Activated naive CD8-positive, alpha-beta T cell treated with anti-CD3 and anti-CD28 coated beads for 36 hours (primary cell): ENCODE measurements around the gene MICOS13. TPM values are rescaled to one million over a fixed set of nuclear protein-coding genes. Genes with fewer than 3 reads are reported as not detected.

Experiments used
- DNase-seq: peaks from one replicate; pipeline ENCODE4 v3.0.0; 2021
- H3K27ac Mint-ChIP-seq: one replicate; pipeline ENCODE4 v1.8.0; 2022; ENCODE audit warnings: mild to moderate bottlenecking, moderate library complexity, mixed read lengths
- H3K27me3 Mint-ChIP-seq: one replicate; pipeline ENCODE4 v1.8.0; 2022; ENCODE audit warnings: mild to moderate bottlenecking, mixed read lengths
- H3K36me3 Mint-ChIP-seq: one replicate; pipeline ENCODE4 v1.8.0; 2021; ENCODE audit warnings: mild to moderate bottlenecking, mixed read lengths
- H3K4me1 Mint-ChIP-seq: one replicate; pipeline ENCODE4 v1.8.0; 2021; ENCODE audit warnings: mixed read lengths
- H3K4me3 Mint-ChIP-seq: one replicate; pipeline ENCODE4 v1.8.0; 2022; ENCODE audit warnings: mild to moderate bottlenecking, moderate library complexity, mixed read lengths
- H3K9me3 Mint-ChIP-seq: one replicate; pipeline ENCODE4 v1.8.0; 2022; ENCODE audit warnings: mixed read lengths
- total RNA-seq, 2 experiments: library from RNA; stranded (reverse); gene quantifications; one replicate each; pipeline ENCODE4 v1.2.3, GENCODE V29; 2021

MICOS13 gene
- total RNA-seq, 2 experiments from 2014 or later = 44.6 to 53.5 TPM

DNA sequence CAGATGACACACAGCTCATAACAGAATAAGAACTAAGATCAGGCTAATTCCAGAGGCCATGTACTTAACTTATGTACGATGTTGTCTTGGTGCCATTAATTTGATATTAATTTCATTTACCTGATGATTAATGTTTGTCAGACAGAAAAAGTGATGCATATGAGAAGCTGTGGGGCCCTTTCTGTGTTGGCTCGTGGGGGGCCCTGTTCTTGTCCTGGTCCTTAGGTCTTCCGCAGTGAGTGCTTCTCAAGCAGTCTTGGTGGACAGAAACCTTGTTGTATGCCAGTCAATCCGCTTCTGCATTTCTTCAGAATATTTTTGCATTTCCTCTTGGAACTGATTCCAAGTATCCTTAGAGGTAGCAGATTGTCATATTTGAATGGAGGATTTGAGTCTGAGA lies 37.3 kb downstream of the MICOS13 start:
- Mint-ChIP-seq H3K36me3 (peaks cover 41% of the 10 kb centered on the region), H3K27me3 (no peaks in the 10 kb centered on the region), H3K4me1 (peaks cover 34% of the 10 kb centered on the region), H3K4me3 (no peak overlapping the region), H3K27ac (no peak overlapping the region), H3K9me3 (no peaks in the 10 kb centered on the region)
- no peak for DNase-seq

DNA sequence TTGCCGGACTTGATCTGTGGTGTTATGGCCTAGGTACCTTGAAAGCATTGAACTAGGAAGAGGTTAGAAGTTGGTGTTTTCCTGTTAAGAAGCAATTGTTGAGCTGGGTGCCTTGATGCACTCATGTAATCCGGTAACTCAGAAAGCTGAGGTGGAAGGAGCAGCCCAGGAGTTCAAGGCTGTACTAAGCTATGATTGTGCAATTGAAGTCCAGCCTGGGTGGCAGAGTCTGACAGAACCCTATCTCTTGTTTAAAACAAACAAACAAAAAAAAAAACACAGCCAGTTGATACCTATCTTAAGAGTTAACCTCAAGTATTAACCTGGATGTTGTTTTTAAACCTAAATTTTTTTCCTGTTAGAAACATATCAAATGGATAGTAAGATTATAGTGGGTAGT lies 38.1 kb downstream of the MICOS13 start:
- no peak for DNase-seq
- Mint-ChIP-seq H3K27me3 (no peaks in the 10 kb centered on the region), H3K4me3 (no peak overlapping the region), H3K36me3 (peaks cover 40% of the 10 kb centered on the region), H3K9me3 (no peaks in the 10 kb centered on the region), H3K27ac (no peak overlapping the region), H3K4me1 (peaks cover 41% of the 10 kb centered on the region)

DNA sequence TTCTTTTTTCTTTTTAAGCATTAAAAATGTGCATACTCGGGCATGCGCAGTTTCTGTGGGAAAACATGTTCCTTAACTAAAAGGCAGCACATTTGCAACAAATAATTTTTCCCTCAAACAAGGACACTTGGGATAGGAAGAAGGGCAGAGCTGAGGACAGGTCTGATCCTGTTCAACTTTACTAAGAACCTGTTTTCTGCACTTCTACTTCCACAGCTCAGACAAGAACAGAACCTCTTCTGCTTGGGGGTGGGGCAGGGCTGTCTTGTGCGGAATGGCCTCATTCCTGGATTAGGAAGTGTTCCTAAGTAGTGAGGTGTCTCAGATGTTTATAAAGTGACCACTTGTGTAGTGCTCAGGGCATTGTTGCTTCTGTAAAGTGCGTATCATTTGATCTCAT lies 39.1 kb downstream of the MICOS13 start:
- no peaks in the 10 kb centered on the region for H3K9me3 Mint-ChIP-seq
- H3K4me1 Mint-ChIP-seq = peaks cover 41% of the 10 kb centered on the region
- no peak overlapping the region for H3K27ac Mint-ChIP-seq
- H3K4me3 Mint-ChIP-seq = no peak overlapping the region
- H3K27me3 Mint-ChIP-seq = no peaks in the 10 kb centered on the region
- H3K36me3 Mint-ChIP-seq = peaks cover 30% of the 10 kb centered on the region
- DNase-seq = no peak

DNA sequence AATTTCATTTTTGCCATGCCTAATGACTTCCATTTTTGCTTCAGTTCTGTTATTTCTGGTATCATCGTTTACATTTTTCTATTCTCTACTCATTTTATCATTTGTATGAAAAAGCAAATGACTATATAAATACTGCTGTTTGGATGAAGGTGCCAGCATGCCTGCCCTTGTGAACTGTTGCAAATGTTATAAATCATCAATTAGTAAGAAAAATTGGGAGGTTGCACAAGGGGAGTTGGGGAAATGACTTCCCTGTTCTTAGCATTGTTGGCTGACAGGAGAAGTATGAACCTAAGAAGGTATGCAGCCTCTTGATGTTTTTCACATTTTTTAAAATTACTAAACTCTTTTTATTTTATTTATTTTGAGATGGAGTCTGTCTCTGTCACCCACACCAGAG lies 42.3 kb downstream of the MICOS13 start:
- no peak for DNase-seq
- Mint-ChIP-seq H3K4me3 (no peak overlapping the region), H3K36me3 (peaks cover 23% of the 10 kb centered on the region), H3K27ac (no peak overlapping the region), H3K27me3 (no peaks in the 10 kb centered on the region), H3K4me1 (peaks cover 40% of the 10 kb centered on the region), H3K9me3 (no peaks in the 10 kb centered on the region)

DNA sequence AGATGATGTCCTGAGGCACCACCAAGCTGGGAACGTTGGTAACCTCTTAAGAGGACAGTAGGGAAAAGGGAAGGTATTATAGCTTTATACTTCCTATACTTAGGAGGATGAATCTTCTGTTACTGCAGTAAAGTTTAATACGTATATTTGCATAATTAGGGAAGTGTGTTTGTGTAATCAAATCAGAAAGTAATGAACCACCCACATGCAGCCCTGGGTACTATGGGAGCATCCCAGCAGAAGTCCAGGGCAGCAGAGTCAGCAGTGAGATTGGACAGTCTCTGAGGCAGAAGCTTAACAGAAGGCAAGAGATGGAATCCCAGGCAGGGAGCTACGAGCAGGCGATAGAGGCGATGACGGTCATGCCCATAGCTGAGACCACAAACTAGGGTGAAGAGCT lies 44.9 kb downstream of the MICOS13 start:
- Mint-ChIP-seq H3K9me3 (no peaks in the 10 kb centered on the region), H3K4me1 (peaks cover 44% of the 10 kb centered on the region), H3K27me3 (no peaks in the 10 kb centered on the region), H3K27ac (no peak overlapping the region), H3K36me3 (peaks cover 14% of the 10 kb centered on the region), H3K4me3 (no peak overlapping the region)
- no peak for DNase-seq

DNA sequence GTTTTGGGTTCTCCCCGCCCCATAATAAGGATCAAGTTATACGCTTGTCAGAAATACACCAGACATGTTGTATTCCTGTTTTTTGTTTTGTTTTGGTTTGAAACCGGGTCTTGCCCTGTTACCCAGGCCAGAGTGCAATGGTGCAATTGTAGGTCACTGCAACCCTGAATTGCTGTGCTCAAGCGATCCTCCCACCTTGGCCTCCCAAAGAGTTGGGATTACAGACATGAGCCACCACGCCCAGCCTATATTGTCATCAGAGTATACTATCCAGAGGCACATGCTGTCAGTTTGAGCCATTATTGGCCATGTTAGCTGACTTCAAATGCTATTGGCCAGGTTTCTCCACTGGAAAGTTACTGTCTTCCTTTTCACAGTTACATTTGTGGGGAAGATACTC lies 47.7 kb downstream of the MICOS13 start:
- no peaks in the 10 kb centered on the region for H3K9me3 Mint-ChIP-seq
- H3K4me1 Mint-ChIP-seq = peaks cover 60% of the 10 kb centered on the region
- no peak for DNase-seq
- H3K36me3 Mint-ChIP-seq = peaks cover 20% of the 10 kb centered on the region
- no peak overlapping the region for H3K27ac Mint-ChIP-seq
- H3K27me3 Mint-ChIP-seq = no peaks in the 10 kb centered on the region
- no peak overlapping the region for H3K4me3 Mint-ChIP-seq

DNA sequence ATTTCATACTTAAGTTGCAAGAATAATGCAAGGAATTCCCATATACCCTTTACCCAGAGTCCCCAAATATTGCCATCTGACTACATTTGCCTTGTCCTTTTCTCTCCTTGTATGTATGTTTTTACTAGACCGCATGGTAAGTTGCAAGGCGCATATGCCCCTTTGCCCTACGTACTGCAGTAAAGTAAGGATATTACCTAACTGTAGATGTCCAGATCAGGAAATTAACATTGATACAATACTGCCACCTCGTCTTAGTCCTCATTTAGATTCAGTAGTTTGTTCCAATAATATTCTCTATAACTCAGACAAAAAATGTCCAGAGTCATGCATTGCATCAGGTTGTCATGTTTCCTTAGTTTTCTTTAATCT lies 48.1 kb downstream of the MICOS13 start:
- no peaks in the 10 kb centered on the region for H3K27me3 Mint-ChIP-seq
- H3K4me3 Mint-ChIP-seq = no peak overlapping the region
- H3K27ac Mint-ChIP-seq = no peak overlapping the region
- H3K9me3 Mint-ChIP-seq = no peaks in the 10 kb centered on the region
- H3K36me3 Mint-ChIP-seq = peaks cover 24% of the 10 kb centered on the region
- no peak for DNase-seq
- peaks cover 60% of the 10 kb centered on the region for H3K4me1 Mint-ChIP-seq

DNA sequence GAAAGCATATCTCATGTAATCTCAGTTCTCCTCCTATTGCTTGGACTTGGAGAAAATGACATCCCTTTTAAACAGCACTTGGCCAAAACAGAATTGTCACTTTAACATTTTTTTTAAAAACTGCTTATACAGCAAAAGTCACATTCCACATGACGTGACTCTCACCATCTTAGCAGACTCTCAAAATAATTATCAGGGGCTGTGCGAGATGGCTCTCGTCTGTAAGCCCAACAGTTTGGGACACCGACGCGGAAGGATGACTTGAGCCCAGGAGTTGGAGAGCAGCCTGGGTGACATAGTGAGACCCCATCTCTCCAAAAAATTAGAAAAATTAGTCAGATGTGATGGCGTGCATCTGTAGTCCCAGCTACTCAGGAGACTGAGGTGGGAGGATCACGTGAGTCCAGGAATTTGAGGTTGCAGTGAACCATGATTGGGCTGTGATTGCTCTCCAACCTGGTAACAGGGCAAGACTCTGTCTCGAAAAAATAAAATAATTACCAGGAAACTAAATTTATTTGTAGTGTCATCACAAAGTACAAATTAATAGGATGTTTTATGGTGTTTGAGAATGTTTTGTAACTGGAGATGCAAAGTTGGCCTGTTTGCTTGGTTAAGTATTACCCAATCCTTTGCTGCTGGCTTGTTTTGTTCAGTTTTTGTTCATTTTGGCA lies 48.6 kb downstream of the MICOS13 start:
- Mint-ChIP-seq H3K27ac (no peak overlapping the region), H3K9me3 (no peaks in the 10 kb centered on the region), H3K4me1 (peaks cover 62% of the 10 kb centered on the region), H3K36me3 (peaks cover 25% of the 10 kb centered on the region), H3K27me3 (no peaks in the 10 kb centered on the region), H3K4me3 (no peak overlapping the region)
- no peak for DNase-seq

DNA sequence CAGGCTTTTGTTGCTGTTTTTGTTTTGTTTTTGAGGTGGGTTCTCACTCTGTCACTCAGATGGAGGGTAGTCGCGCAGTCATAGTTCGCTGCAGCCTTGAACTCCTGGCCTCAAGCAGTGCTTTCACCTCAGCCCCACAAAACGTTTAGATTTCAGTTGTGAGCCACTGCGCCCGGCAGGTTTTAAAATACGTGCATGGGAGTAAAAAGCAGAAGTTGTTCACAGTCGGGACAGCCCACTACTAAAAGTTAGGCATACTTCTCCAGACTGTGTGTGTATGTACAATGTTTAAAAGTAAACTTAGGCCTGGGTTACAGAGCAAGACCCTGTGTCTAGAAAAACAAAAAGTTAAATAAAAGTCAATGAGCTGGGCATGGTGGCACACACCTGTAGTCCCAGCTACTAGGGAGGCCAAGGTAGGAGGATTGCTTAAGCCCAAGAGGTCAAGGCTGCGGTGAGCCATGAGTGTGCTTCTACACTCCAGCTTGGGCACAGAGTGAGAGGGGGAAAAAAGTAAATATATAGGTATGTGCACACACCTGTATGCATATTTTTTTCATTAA lies 51.3 kb downstream of the MICOS13 start:
- Mint-ChIP-seq H3K27ac (peak overlapping the region; percentile 62), H3K4me3 (peak overlapping the region; percentile 51), H3K36me3 (peaks cover 46% of the 10 kb centered on the region), H3K27me3 (no peaks in the 10 kb centered on the region), H3K9me3 (no peaks in the 10 kb centered on the region), H3K4me1 (peaks cover 72% of the 10 kb centered on the region)
- DNase-seq = no peak

DNA sequence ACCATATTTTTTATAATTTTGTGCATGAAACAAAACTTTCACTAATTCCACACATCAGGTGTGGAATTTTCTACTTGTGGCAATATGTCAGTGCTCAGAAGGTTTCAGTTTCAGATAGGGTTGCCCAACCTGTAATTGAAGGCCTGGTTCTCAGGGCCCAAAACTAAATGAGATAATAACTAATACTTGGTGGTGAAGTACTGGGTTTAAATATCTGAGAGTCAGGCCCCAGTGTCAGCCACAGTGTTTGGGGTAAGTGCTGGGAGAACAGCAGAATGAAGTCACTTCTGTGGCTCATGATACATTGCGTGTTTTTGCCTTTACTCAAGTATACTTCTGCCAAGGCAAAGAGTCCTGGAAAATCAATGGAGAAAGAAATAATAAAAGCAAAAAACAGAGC lies 51.9 kb downstream of the MICOS13 start:
- Mint-ChIP-seq H3K27ac (peak overlapping the region; percentile 62), H3K9me3 (no peaks in the 10 kb centered on the region), H3K4me3 (peak overlapping the region; percentile 51)

More for the DNA sequence above, 51.9 kb downstream of the MICOS13 start:
- Mint-ChIP-seq H3K36me3 (peaks cover 51% of the 10 kb centered on the region), H3K4me1 (peaks cover 72% of the 10 kb centered on the region), H3K27me3 (no peaks in the 10 kb centered on the region)
- peak; percentile 4 for DNase-seq

Other genes with a start within 250 kb of the MICOS13 start
- not detected for gene ZNRF4, start 225.1 kb downstream of the MICOS13 start, total RNA-seq
- under 1 TPM; 0.29 to 0.34 TPM for gene TINCR, start 112.6 kb downstream of the MICOS13 start, total RNA-seq
- gene SAFB2, start 57.7 kb downstream of the MICOS13 start, total RNA-seq = 10 to 100 TPM; 79.5 to 84.1 TPM
- gene SAFB, start 57.4 kb downstream of the MICOS13 start, total RNA-seq = 100 to 1,000 TPM; 123 to 133 TPM
- 1 to 10 TPM; 1.5 to 3.2 TPM for gene HSD11B1L, start 511 bp upstream of the MICOS13 start, total RNA-seq
- gene RPL36, start 9.8 kb upstream of the MICOS13 start, total RNA-seq = 1,000 to 10,000 TPM; 1,649 to 1,711 TPM
- 100 to 1,000 TPM; 277 to 287 TPM for gene LONP1, start 39.6 kb upstream of the MICOS13 start, total RNA-seq
- gene CATSPERD, start 40.1 kb upstream of the MICOS13 start, total RNA-seq = not detected
- 10 to 100 TPM; 14.1 to 14.3 TPM for gene PRR22, start 104.2 kb upstream of the MICOS13 start, total RNA-seq
- 100 to 1,000 TPM; 103 to 106 TPM for gene DUS3L, start 110.6 kb upstream of the MICOS13 start, total RNA-seq
- gene NRTN, start 124.6 kb upstream of the MICOS13 start, total RNA-seq = under 1 TPM; 0.21 to 0.38 TPM
- gene FUT6, start 159.2 kb upstream of the MICOS13 start, total RNA-seq = not detected
- not detected for gene FUT3, start 170.9 kb upstream of the MICOS13 start, total RNA-seq
- not detected for gene FUT5, start 190.0 kb upstream of the MICOS13 start, total RNA-seq
- 100 to 1,000 TPM; 244 to 255 TPM for gene NDUFA11, start 223.3 kb upstream of the MICOS13 start, total RNA-seq
- gene VMAC, start 224.4 kb upstream of the MICOS13 start, total RNA-seq = 1 to 10 TPM; 1.4 to 1.9 TPM
- gene CAPS, start 233.7 kb upstream of the MICOS13 start, total RNA-seq = 1 to 10 TPM; 1.9 to 2.6 TPM